ENCODE measurements around the gene TMEM219.
A peak's percentile ranks its signal among the peaks of the same experiment; 100 is the strongest.
"Not testable (repeated sequence)": the region's sequence is repeated elsewhere in the genome, so short reads cannot be mapped to it uniquely, and the experiment has no call there.

TMEM219 gene

DNA sequence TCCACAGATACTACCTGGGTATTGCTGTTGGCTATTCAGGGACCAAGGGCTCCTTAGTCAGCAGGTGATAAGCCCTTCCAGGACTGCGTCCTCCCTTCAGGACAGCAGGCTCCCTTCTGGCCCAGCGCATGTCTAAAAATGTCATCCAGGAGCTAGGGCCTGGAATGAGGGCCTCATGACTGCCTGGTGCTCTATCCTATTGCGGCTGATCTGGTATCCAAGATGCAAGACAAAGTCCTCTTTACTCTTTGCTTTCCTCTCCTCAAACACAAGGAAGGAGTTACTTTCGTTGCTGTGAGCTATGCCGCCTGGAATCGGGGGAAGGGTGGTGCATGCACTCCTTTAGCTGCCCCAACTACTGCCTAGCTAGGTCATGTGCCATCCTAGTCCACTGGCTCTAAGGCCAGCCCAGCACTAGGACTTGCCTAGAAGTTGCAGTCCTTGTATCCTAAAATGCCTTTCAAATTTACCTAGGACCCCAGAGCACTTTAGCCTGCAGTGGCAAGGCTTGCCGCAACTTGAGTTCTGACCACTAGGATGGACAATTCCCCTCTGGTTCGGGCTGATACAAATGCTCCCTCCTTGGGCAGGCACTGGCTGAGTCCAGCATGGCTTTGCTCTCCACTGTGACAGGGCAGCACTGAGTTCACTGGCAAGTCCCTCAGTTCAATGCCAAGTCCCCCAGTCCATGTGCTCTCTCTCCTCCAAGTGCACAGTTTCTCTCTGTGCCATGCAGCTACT, 10.1 kb upstream of the TMEM219 start:
- DNase-seq = no peak

DNA sequence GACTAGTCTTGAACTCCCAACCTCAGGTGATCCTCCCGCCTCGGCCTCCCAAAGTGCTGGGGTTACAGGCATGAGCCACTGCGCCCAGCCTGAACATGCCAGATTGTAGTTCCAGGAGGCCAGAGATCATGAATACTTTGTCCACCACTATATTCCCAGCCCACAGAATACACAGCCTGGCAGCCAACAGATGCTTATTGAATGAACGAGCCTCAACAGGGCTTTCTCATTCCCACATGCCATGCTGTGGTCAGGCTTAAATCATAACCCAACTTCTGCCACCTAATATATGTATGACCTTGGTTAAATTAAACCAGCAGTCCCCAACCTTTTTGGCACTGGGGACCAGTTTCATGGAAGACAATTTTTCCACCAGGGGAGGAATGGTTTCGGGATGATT, 3.1 kb upstream of the TMEM219 start:
- DNase-seq = no peak

DNA sequence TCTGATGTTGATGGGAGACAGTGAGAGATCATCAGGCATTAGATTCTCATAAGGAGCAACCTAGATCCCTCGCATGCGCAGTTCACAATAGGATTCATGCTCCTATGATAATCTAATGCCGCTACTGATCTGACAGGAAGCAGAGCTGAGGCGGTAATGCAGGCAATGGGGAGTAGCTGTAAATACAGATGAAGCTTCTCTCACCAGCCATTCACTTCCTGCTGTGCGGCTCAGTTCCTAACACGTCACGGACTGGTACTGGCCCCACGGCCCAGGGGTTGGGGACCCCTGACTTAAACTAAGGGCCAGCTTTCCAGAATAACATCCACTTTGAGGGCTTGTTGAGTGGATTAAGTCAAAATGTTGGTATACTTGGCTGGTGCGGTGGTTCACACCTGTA, 2.6 kb upstream of the TMEM219 start:
- DNase-seq = no peak

DNA sequence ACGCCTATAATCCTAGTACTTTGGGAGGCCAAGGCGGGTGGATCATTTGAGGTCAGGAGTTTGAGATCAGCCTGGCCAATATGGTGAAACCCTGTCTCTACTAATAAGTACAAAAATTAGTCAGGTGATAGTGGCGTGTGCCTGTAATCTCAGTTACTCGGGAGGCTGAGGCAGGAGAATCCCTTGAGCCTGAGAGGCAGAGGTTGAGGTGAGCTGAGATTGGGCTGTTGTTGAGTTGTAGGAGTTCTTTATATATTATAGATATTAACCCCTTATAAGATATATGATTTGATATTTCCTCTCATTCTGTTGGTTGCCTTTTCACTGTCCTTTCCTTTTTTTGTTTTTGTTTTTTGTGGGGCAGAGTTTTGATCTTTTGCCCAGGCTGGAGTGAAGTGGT, 2.1 kb upstream of the TMEM219 start:
- not testable (repeated sequence) for DNase-seq

DNA sequence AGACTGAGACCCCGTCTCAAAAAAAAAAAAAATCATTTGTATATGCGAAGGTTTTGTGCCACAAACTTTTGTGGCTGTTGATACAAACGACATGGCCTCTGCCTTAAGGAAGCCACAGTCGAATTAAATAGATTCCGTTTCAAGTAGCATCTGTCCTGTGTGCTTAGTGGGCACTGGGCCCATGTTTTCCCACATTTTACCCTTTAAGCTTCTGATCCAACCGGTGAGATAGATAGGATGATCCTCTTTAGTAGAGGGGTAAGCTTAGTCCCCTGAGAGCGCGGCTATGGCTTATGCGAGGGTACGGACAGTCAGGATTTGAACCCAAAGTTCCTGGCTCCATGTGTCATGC, 776 bp upstream of the TMEM219 start:
- DNase-seq = no peak

DNA sequence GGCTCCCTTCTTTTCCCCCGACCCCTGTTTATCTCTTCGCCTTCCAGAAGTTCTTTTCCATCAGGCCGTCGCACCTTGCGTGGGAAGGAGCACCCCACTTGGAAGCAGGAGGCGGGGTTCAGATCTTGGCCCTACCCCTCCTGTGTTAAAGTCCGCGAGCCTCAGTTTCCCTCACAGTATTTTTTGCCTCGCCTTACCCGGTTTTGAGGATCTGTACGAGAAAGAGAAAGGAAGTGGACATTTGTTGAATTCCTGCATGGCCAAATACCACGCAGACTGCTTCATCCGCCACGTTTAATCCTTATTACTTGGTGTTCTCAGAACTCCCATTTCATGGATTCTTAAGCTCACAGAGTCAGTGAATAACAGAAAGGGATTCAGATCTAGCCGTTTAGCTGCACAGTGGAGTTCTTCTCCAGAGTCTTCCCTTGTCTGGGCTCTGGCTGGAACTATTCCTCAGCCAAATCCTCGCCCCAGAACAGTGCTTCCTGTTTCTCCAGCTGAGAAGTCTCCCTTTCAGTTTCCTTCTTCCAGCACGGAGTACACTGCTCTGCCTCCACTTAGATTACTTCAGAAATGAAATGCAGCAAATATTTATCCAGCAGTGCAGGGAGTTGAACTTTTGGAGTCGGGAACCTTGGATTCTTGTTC, 590 bp downstream of the TMEM219 start:
- no peak for DNase-seq

DNA sequence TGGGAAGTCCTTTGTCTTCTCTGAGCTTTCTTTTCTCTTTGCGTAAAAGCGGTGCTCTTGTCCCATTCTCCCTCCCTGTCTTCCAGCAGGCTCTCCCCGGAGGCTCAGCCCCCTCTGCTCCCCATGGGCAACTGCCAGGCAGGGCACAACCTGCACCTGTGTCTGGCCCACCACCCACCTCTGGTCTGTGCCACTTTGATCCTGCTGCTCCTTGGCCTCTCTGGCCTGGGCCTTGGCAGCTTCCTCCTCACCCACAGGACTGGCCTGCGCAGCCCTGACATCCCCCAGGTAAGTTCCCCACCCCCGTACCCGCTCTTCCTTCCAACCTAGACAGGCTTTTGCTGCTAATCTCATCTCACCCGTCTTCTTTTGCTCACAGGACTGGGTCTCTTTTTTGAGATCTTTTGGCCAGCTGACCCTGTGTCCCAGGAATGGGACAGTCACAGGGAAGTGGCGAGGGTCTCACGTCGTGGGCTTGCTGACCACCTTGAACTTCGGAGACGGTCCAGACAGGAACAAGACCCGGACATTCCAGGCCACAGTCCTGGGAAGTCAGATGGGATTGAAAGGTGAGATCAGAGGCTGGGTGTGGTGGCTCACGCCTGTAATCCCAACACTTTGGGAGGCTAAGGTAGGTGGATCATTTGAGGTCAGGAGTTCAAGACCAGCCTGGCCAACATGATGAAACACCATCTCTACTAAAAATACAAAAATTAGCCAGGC, 1.3 kb downstream of the TMEM219 start:
- DNase-seq = no peak

DNA sequence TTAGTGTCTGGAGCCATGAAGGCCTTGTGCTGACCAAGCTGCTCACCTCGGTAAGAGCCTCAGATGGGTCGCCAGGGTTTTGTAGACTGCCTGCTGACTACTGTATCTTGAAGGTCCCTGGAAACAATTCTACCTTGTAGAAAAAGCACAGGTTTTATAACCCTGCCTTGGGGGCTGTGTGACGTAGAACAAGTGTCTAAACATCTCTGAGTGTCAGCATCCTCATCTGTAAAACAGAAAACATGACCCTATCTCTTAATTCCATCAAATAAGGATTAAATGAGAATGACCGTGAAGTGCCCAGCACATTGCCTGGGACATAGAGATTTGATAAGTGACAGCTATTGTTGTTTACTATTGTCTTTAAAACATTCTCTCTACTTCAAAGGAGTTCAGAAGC, 6.3 kb downstream of the TMEM219 start:
- no peak for DNase-seq

DNA sequence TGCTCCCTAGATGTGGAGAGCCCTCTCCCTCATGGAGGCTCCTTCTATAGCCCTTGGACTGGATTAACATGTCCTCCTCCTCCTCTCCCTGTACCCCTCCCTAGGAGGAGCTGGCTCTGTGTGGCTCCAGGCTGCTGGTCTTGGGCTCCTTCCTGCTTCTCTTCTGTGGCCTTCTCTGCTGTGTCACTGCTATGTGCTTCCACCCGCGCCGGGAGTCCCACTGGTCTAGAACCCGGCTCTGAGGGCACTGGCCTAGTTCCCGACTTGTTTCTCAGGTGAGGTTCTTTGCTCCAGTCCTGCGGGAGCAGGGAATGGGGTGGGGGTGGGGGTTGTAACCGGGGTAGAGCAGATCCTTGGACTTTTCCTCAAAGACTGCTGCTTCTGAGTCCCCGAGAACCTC, 9.4 kb downstream of the TMEM219 start:
- no peak for DNase-seq

DNA sequence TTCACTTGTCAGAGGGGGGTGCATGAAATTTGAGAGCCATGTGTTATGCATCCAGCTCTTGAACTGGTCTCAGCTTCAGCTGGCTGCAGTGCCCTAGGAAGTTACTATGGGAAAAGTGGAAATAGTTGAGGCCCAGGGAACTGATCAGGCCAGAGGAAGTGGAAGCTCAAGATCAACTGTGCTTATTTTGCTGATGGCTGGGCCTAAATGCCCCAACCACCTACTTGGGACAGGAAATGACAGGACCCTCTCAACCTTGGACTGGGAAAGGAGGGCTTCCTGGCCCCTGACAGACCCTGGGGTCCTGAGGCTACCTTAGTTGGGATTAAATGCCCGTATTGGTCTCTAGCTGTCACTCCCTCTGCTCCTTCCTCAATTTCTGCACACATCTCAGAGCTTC, 10.6 kb downstream of the TMEM219 start:
- no peak for DNase-seq

DNA sequence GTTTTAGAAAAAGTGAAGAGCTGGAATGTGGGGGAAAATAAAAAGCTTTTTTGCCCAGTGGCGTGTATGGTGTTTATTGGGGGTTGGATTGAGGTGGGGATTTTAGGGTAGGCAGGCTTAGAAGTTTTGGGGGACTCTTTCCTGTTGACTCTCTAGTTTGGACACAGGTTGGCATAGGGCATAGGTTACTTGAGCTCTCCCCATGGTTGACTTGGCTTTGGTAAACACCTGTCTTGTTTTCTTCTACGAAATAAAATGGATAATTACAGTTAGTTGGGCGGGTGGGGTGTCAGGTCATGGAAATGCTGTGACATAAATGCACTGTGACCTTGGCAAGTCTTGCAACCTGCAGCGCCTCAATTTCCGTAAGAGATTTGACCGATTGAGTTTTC, 11.1 kb downstream of the TMEM219 start:
- no peak for DNase-seq

DNA sequence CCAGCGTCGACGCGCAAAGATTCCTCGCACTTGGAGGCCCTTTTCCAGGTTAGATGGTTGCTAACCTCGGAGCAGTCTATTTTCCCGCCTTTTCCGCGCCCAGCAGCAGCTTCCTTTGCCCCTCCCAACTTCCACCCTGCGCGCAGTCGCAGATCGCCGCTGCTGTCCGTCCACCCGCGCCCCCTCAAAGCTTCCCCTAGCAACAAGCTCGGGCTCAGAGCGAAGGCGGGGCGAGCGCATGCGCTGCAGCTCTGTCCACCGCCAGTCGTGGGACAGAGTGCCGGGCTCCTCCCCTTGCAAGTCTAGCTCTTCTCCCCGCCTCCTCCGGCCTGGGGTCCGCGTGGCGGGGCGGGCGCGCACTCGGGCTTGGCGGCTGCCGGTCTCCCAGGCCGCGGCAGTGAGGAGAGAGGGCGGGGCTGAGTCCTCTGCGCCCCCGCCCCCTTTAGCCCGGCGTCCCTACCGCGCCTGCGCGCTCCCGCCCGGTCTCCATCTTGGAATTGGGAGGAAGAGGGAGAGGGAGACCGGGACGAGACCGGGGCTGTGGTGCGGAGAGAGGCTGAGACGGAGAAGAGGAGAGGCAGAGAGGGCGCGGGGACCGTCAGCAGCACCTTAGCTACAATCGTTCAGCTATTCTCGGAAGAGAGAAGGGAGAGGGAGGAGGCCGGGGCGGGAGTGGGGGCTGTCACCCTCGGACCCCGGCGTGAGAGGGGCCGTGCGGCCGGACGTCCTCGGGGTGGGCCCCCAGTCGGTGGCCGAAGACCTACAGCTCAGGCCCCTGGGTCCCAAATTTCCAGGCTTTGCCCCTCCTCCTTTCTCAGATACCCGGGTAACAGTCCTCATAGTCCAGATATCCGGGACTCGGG, 11.7 kb downstream of the TMEM219 start, which contains the start of gene TAOK2:
Gene TAOK2, plus strand, starts transcription at position 485 of the 863 bp plus-strand sequence. CDS start 3,905 bp downstream, outside the sequence.
- DNase-seq = peak; percentile 94

DNA sequence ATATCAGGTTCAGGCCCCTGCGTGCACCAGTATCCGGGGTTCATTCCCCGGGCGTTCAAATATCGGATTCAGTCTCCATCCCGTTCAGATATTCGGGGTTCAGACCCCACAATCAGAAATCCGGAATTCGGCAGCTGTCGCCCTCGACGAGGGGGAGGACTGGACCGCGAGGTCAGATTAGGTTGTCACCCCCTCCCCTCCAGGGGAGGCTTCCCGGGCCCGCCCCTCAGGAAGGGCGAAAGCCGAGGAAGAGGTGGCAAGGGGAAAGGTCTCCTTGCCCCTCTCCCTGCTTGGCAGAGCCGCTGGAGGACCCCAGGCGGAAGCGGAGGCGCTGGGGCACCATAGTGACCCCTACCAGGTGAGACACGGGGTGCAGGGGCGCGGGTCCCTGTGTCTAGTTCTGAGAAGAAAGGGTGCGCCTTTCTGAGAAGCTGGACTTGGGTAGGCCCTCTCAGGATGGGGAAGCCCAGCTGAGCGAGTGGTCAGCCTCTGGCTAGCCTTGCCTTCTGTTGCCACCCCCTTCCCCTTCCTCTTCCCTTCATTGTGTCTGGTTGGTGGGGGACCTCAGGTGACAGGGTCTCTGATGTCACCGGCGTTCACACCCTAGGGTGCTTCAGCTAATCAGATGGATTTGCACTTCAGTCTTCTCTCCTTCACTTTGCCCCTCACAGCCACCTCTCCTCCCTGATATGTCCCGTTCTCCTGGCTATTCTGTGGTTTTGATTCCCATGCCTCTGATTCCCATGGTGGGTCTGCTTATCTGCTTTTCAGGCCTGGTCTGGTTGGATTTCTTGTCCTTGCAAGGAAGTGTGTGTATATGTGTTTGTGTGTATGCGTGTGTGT, 12.6 kb downstream of the TMEM219 start:
- DNase-seq = no peak

DNA sequence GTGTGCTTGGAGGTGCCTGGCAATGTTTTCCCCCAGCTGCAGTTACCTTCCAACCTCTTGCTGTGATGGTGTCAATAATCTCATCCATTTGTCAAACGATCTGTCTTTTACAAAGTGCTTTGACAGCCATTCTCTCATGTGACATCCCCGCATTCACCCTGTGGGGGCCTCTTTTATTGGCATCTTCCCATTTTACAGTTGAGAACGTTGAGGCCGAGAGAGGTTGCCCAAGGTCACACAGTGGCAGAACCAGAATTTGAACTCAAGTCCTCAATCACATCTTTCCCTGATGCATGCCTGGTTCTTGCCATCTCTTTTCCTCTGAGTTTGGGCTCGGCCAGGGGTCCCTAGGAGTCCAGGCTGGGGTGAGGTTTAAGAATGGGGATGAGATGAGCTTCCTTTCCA, 13.3 kb downstream of the TMEM219 start:
- no peak for DNase-seq

DNA sequence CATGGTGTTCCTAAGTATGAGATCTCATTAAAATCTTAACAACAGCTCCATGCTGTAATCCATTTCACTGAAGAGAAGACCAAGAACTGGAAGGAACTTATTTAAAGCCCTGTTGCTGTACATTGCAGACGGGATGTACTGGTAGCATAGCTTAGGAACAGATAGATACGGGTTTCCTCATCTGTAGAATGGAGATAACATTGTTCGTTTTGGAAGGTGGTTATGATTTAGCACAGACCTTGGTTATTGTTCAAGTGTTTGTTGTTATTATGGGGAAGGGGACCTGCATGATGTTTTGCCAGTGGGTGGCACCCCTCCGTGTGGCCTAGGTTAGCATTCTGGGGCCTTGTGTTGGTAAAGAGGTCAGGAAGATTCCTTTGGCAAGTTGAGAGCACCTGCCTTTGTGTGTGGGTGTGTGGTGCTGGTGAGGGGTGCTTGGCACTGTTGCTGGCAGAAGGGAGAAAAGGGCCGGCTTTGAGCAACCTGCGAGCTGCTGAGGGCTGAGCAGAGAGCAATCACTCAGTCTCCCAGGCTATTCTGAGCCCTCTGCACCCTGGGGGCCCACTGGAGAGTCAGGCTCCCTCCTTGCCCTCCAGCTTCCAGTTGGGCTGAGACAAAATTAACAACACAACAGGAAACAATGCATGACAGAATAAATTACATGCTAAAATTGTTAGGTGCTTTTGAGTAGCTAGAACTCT, 14.1 kb downstream of the TMEM219 start:
- no peak for DNase-seq

DNA sequence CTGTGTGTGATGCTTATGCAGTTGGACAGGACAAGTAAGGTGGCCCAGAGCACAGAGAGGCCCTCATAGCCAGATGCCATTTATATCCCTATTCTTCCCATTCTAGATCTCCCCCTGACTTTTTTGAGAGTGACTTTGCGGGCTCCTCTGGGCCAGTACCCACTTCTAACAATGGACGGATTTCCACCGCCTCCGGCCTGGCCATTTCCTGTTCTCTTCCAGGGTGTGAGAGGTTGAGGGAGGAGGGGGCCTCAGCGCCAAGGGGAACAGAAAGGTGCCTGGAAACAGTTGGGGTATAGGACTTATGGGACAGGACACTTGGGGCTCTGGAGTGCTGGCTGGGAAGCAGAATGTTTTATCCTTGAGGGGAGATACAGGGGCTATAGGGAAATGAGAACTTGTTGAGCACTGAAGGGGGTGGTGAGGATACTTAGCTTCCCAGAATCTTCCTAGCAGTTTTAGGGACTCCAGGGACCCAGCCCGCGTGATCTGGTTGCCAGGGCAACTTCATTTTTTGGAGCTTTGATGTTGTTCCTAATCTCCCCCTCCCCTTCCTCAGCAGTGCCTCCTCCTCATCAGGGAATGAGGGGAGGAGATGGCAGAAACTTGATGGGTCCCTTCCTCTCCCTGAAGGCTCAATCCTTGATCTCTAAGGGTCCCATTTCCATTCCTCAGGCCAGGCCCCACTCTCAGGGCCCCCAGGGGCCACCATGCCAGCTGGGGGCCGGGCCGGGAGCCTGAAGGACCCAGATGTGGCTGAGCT, 15.4 kb downstream of the TMEM219 start:
- no peak for DNase-seq

DNA sequence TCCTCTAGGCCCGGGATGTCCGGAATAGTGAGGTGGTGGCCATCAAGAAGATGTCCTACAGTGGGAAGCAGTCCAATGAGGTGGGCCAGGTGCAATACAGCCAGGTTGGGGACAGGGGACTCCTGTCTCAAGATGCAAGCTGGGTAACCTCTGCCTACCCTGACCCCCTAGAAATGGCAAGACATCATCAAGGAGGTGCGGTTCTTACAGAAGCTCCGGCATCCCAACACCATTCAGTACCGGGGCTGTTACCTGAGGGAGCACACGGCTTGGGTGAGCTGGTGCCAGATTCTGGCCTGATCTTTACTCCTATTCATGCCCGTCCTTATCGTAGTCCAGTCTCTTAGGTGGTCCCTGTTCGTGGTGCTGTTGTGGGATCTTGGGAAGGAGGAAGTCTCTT, 16.2 kb downstream of the TMEM219 start:
- DNase-seq = no peak

DNA sequence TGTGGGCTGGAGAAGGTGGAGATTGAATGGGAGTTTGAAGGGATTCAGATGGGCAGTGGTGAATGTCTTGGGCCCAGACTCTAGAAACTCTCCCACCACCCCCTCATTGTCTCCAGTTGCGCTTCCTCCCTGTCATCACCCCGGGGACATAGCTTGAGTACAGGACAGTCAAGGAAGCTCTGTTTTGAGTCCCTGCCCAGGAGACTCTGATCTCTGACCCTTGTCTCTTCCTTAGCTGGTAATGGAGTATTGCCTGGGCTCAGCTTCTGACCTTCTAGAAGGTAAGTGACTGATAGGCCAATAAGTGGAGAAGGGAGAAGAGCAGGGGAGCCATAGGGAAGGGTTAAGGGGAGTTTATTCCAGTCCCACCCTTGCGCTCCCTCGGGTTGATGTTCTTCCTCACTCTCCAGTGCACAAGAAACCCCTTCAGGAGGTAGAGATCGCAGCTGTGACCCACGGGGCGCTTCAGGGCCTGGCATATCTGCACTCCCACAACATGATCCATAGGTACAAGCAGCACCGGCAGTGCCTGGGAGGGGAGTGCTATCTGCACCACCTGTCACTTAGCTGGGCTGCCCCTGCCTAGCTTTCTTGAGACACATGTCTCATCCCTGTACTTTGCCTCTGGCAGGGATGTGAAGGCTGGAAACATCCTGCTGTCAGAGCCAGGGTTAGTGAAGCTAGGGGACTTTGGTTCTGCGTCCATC, 16.8 kb downstream of the TMEM219 start:
- no peak for DNase-seq

DNA sequence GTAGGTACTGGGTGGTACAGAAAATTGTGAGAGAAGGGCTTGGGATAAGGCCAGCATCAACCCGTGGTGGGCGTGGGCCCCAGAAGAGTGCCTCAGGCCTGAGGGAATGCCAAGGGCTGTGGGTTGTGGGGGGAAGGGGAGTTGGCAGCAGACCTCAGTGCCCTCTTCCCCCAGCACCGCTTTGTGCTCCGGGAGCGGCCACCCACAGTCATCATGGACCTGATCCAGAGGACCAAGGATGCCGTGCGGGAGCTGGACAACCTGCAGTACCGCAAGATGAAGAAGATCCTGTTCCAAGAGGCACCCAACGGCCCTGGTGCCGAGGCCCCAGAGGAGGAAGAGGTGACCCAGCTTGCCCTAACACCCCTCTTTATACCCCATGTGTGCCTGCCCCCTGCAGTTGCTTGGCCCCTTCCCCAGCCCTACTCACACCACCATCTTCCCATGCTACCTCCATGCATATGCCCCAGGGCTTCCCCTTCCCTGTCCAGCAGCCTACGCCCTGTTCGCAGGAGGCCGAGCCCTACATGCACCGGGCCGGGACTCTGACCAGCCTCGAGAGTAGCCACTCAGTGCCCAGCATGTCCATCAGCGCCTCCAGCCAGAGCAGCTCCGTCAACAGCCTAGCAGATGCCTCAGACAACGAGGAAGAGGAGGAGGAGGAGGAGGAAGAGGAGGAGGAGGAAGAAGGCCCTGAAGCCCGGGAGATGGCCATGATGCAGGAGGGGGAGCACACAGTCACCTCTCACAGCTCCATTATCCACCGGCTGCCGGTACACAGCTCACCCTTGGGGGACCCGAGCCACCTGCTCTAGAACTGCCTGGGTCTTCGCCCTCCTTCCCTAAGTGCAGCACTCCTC, 20.9 kb downstream of the TMEM219 start:
- no peak for DNase-seq

All from amniotic stem cell (primary cell).